ENCODE measurements around the gene RAB3GAP2. TPM values are rescaled to one million over a fixed set of nuclear protein-coding genes. Genes with fewer than 3 reads are reported as not detected.

The RAB3GAP2 gene
- total and polyA plus RNA-seq, 2 of the 13 experiments (the other 11 are each of a cell fraction or from before 2014, with no cell fraction given), result 22.6 to 25.0 TPM

- H3K9me3 ChIP-seq (ENCODE audit: low read length), result no peaks in the 10 kb centered on the region
- peaks cover 6 to 33% of the 10 kb centered on the region in 2 experiments; a peak in 4 of 5 replicates for H3K36me3 ChIP-seq (replicated peaks in 1 of 2; ENCODE audit: control insufficient read depth in 1 of 2, insufficient read depth in 2 of 2, low read length in 2 of 2)
- CTCF ChIA-PET (ENCODE audit: low intra/inter-chr PET ratio, low total read pairs), result no interaction called here
- H3K4me2 ChIP-seq (ENCODE audit: low read depth, low read length), result no peak overlapping the region
- no peak for TF ChIP-seq ZNF850 (CRISPR knock-in tag; conservative IDR thresholded peaks at IDR 0.05)
- TF ChIP-seq KDM1A (CRISPR knock-in tag; IDR thresholded peaks at IDR 0.05), result no peak
- no peak for TF ChIP-seq ZNF557 (CRISPR knock-in tag; IDR thresholded peaks at IDR 0.05)
- TF ChIP-seq ZNF12 (CRISPR knock-in tag; IDR thresholded peaks at IDR 0.05), result no peak
- no peak; the same call in 2 of the 3 replicates for ATAC-seq
- no TSS peak for BruUV-seq (replicated peaks)
- H3K79me2 ChIP-seq (ENCODE audit: insufficient read depth, low read length), result no peaks in the 10 kb centered on the region
- no peak overlapping the region for H3K27ac ChIP-seq (ENCODE audit: extremely low read length, insufficient read depth, low read length)
- POLR2A ChIA-PET, result no interaction called here
- intact Hi-C loops (cut with micrococcal nuclease; ENCODE audit: unreplicated experiment) (no loop called here), in situ Hi-C loops (cut with HindIII; ENCODE audit: extremely low pct_ligation_motif_present, low pct_unique_long_range_greater_than_20kb) (no loop called here)
- 100% methylated on average over 3 of the region's 3 CpGs for WGBS (ENCODE audit: low lambda C conversion rate)
- no peak overlapping the region for H3K9ac ChIP-seq (ENCODE audit: insufficient read depth, low read depth, low read length)
- no peaks in the 10 kb centered on the region for H3K27me3 ChIP-seq (ENCODE audit: control insufficient read depth in 1 of 2, insufficient read depth in 2 of 2, low read length in 2 of 2)
- no peaks in the 10 kb centered on the region for H3K4me1 ChIP-seq (ENCODE audit: insufficient read depth, low read length)
- no peak for FAIRE-seq
- H4K20me1 ChIP-seq (ENCODE audit: insufficient read depth, low read length), result no peaks in the 10 kb centered on the region; the same call in 1 of the 2 replicates
- DNase-seq (ENCODE audit: low spot score), result no peak
- no peak overlapping the region for H3K4me3 ChIP-seq (replicated peaks in 1 of 3; ENCODE audit: insufficient read depth in 1 of 3, low read depth in 2 of 3, low read length in 3 of 3)
- H2AFZ ChIP-seq (ENCODE audit: low read length), result no peak overlapping the region
These were observed 120.8 kb downstream of the RAB3GAP2 start for GRCh38 chr1:220151454-220151853.

DNA sequence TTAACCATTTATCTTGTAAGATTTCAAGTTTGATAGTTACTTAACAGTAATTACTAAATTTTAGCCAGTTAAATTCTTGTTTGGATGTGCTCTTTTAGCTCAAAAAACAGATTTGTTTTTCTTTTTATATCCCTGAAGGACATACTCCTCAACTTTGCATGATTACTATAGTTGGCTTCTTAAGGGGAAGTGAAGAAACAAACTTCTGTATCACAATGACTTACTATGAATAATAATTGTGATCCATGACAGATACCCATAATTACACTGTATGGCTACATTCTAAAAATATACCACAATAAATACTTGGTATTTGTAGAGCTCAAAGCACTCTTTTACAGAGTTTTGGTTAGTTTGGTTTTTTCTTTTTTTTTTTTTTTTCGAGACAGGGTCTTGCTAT lies 122.5 kb downstream of the RAB3GAP2 start:
- ATAC-seq (no peak), DNase-seq (ENCODE audit: low spot score) (no peak), FAIRE-seq (no peak)
- H3K4me1 ChIP-seq (ENCODE audit: insufficient read depth, low read length), result no peaks in the 10 kb centered on the region
- no peak overlapping the region for H2AFZ ChIP-seq (ENCODE audit: low read length)
- no peak overlapping the region for H3K27ac ChIP-seq (ENCODE audit: extremely low read length, insufficient read depth, low read length)
- no peaks in the 10 kb centered on the region for H3K9me3 ChIP-seq (ENCODE audit: low read length)
- 92% methylated on average over 1 of the region's 1 CpG for WGBS (ENCODE audit: low lambda C conversion rate)
- ChIA-PET CTCF (ENCODE audit: low intra/inter-chr PET ratio, low total read pairs) (no interaction called here), POLR2A (no interaction called here)
- in situ Hi-C loops (cut with HindIII; ENCODE audit: extremely low pct_ligation_motif_present, low pct_unique_long_range_greater_than_20kb), result no loop called here
- H4K20me1 ChIP-seq (ENCODE audit: insufficient read depth, low read length), result no peaks in the 10 kb centered on the region; the same call in 1 of the 2 replicates
- H3K4me3 ChIP-seq (replicated peaks in 1 of 3; ENCODE audit: insufficient read depth in 1 of 3, low read depth in 2 of 3, low read length in 3 of 3), result no peak overlapping the region
- H3K4me2 ChIP-seq (ENCODE audit: low read depth, low read length), result no peak overlapping the region
- H3K27me3 ChIP-seq (ENCODE audit: control insufficient read depth in 1 of 2, insufficient read depth in 2 of 2, low read length in 2 of 2), result no peaks in the 10 kb centered on the region
- intact Hi-C loops (cut with micrococcal nuclease; ENCODE audit: unreplicated experiment), result no loop called here
- no peaks in the 10 kb centered on the region for H3K79me2 ChIP-seq (ENCODE audit: insufficient read depth, low read length)
- TSS peak; percentile 24 for BruUV-seq (replicated peaks)
- H3K9ac ChIP-seq (ENCODE audit: insufficient read depth, low read depth, low read length), result no peak overlapping the region
- TF ChIP-seq YY1 (IDR thresholded peaks at IDR 0.05; ENCODE audit: insufficient read depth, insufficient replicate concordance, low read depth, low read length) (no peak), CCAR2 (optimal IDR thresholded peaks at IDR 0.05; ENCODE audit: low read depth, low read length) (no peak), ZNF343 (CRISPR knock-in tag; IDR thresholded peaks at IDR 0.05) (no peak), BCL3 (CRISPR knock-in tag; IDR thresholded peaks at IDR 0.05) (no peak), HDAC2 (CRISPR knock-in tag; IDR thresholded peaks at IDR 0.05) (no peak), ZNF24 (IDR thresholded peaks at IDR 0.05) (no peak), ZNF781 (CRISPR knock-in tag; IDR thresholded peaks at IDR 0.05; ENCODE audit: borderline replicate concordance, not compliant biosample characterization) (no peak), ZNF543 (CRISPR knock-in tag; IDR thresholded peaks at IDR 0.05) (no peak), YEATS4 (CRISPR knock-in tag; IDR thresholded peaks at IDR 0.05; ENCODE audit: borderline replicate concordance) (no peak), SNRNP70 (IDR thresholded peaks at IDR 0.05; ENCODE audit: low read depth, low read length) (no peak), ZFY (CRISPR knock-in tag; IDR thresholded peaks at IDR 0.05) (no peak), HES4 (CRISPR knock-in tag; IDR thresholded peaks at IDR 0.05; ENCODE audit: borderline replicate concordance) (no peak), ZNF333 (CRISPR knock-in tag; IDR thresholded peaks at IDR 0.05; ENCODE audit: borderline replicate concordance) (no peak)
- H3K36me3 ChIP-seq (replicated peaks in 1 of 2; ENCODE audit: control insufficient read depth in 1 of 2, insufficient read depth in 2 of 2, low read length in 2 of 2), result peaks cover 6 to 44% of the 10 kb centered on the region in 2 experiments
